ENCODE results near the gene TPCN1.

The TPCN1 gene

DNA sequence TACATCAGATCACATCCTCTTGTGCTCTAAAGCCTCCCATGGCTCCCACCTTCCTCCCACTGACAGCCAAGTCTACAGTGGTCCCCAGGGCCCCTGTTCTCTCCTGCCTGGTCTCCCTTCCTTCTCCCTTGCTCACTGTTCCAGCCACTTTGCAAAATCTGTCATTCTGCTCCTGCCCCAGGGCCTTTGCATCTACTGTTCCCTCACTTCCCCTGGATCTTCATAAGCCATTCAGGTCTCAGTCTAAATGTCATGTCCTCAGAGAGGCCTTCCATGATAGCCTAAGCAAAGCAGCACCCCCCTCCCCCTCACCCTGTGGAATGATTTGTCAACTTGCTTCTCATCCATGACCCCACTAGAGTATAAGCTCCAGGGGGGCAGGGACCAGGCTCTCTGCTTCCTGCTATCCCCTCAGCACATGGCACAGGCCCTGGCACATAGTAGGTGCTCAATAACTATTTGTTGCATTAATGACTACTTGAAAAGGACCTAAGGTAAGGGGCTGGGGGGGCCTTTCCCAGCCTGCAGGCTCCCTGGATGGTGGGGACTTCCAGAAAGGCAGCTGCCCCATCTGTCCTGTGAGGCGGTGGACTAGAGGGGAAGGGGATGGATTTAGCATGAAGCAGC lies 108.6 kb downstream of the TPCN1 start:
- Histone ChIP-seq H3K9ac (ENCODE audit: low read length) (no peak overlapping the region), H2BK12ac (ENCODE audit: low read length in 2 of 2) (no peak overlapping the region), H3K18ac (ENCODE audit: low read depth in 1 of 2, low read length in 2 of 2) (no peak overlapping the region), H3K9me3 (ENCODE audit: control insufficient read depth, low read length) (no peaks in the 10 kb centered on the region), H2AK5ac (ENCODE audit: low read length, severe bottlenecking) (no peak overlapping the region), H2BK120ac (ENCODE audit: low read depth, low read length) (no peak overlapping the region), H3K79me1 (replicated peaks; ENCODE audit: low read length, poor library complexity, severe bottlenecking) (peaks cover 16% of the 10 kb centered on the region), H3K4me1 (ENCODE audit: control insufficient read depth, insufficient read depth, low read depth, low read length) (peaks cover 14% of the 10 kb centered on the region), H4K8ac (ENCODE audit: low read length) (no peak overlapping the region), H2AFZ (ENCODE audit: low read depth, low read length) (no peak overlapping the region), H3K23ac (ENCODE audit: low read length in 2 of 2) (no peak overlapping the region), H3K4me2 (ENCODE audit: low read length, poor library complexity, severe bottlenecking) (no peak overlapping the region), H4K91ac (ENCODE audit: low read length) (no peak overlapping the region), H2BK15ac (ENCODE audit: low read depth, poor library complexity, severe bottlenecking) (no peak overlapping the region), H3K4me3 (ENCODE audit: insufficient read depth in 1 of 2, low read depth in 1 of 2, low read length in 2 of 2) (no peak overlapping the region), H3K4ac (ENCODE audit: low read depth in 1 of 2, low read length in 2 of 2) (no peak overlapping the region), H3K27ac (ENCODE audit: low read length, poor library complexity, severe bottlenecking) (no peak overlapping the region), H3K36me3 (ENCODE audit: control insufficient read depth in 1 of 2, insufficient read depth in 2 of 2, low read depth in 1 of 2, low read length in 2 of 2) (peaks cover 10 to 25% of the 10 kb centered on the region in 2 experiments), H3K27me3 (ENCODE audit: control insufficient read depth in 1 of 2, insufficient read depth in 1 of 2, low read length in 2 of 2) (no peaks in the 10 kb centered on the region), H3K14ac (ENCODE audit: low read length in 2 of 2) (no peak overlapping the region), H2BK5ac (ENCODE audit: low read depth, low read length, poor library complexity, severe bottlenecking) (no peak overlapping the region)
- no peak for DNase-seq
- no CpG with 5 or more reads among the region's 1 CpG for WGBS

- H3K4ac ChIP-seq (ENCODE audit: low read depth in 1 of 2, low read length in 2 of 2): no peak overlapping the region
- H3K4me2 ChIP-seq (ENCODE audit: low read length, poor library complexity, severe bottlenecking): no peak overlapping the region
- H3K23ac ChIP-seq (ENCODE audit: low read length in 2 of 2): no peak overlapping the region
- H2AK5ac ChIP-seq (ENCODE audit: low read length, severe bottlenecking): no peak overlapping the region
- no peak overlapping the region for H4K91ac ChIP-seq (ENCODE audit: low read length)
- H3K9me3 ChIP-seq (ENCODE audit: control insufficient read depth, low read length): no peaks in the 10 kb centered on the region
- H3K14ac ChIP-seq (ENCODE audit: low read length in 2 of 2): no peak overlapping the region
- H3K27me3 ChIP-seq (ENCODE audit: control insufficient read depth in 1 of 2, insufficient read depth in 1 of 2, low read length in 2 of 2): no peaks in the 10 kb centered on the region
- no peak overlapping the region for H2BK5ac ChIP-seq (ENCODE audit: low read depth, low read length, poor library complexity, severe bottlenecking)
- no peak overlapping the region for H2AFZ ChIP-seq (ENCODE audit: low read depth, low read length)
- H2BK15ac ChIP-seq (ENCODE audit: low read depth, poor library complexity, severe bottlenecking): peak overlapping the region; percentile 1
- no peak overlapping the region for H4K8ac ChIP-seq (ENCODE audit: low read length)
- no peak overlapping the region for H2BK120ac ChIP-seq (ENCODE audit: low read depth, low read length)
- H3K4me1 ChIP-seq (ENCODE audit: control insufficient read depth, insufficient read depth, low read depth, low read length): peaks cover 14% of the 10 kb centered on the region
- no peak overlapping the region for H3K27ac ChIP-seq (ENCODE audit: low read length, poor library complexity, severe bottlenecking)
- H2BK12ac ChIP-seq (ENCODE audit: low read length in 2 of 2): no peak overlapping the region
- DNase-seq: no peak
- H3K18ac ChIP-seq (ENCODE audit: low read depth in 1 of 2, low read length in 2 of 2): no peak overlapping the region
- H3K79me1 ChIP-seq (replicated peaks; ENCODE audit: low read length, poor library complexity, severe bottlenecking): peaks cover 16% of the 10 kb centered on the region
- no peak overlapping the region for H3K9ac ChIP-seq (ENCODE audit: low read length)
- no peak overlapping the region for H3K4me3 ChIP-seq (ENCODE audit: insufficient read depth in 1 of 2, low read depth in 1 of 2, low read length in 2 of 2)
- H3K36me3 ChIP-seq (ENCODE audit: control insufficient read depth in 1 of 2, insufficient read depth in 2 of 2, low read depth in 1 of 2, low read length in 2 of 2): peaks cover 10 to 25% of the 10 kb centered on the region in 2 experiments
- WGBS: 86% methylated on average over 2 of the region's 2 CpGs
These were observed 109.2 kb downstream of the TPCN1 start for GRCh38 chr12:113330505-113330904.

DNA sequence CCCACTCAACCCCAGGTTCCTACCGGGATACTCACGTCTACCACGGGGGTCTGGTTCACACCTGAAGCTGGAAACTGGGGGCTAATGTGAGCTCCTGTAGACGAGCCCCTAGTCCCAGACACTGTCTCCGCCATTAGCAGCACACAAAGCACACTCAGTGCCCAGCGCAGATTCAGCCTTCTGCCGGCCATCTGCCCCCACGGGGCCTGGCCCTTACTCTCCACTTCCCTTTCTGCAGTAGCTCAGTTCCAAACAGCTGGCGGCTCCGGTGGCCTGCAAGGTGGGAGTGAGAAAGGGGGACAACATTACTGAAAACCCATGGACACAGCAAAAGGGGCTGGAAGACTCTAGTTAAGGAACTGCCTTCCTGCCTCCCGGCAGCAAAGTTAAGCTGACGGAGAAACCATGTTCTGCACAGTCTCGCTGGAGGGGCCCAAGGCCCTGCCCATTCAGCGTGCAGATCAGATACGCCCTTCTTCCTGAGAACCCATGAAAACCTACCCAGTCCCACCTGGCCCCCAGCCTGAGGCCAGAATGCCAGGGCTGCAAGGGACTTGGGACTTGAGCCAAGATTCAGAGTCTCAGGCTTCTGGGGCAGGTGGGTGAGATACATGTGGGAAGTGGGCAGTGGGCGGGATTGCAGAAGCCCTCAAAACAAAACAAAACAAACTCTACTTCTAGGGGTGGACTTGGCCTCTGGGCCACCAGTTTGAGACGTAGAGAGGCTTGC lies 111.6 kb downstream of the TPCN1 start:
- peaks cover 14% of the 10 kb centered on the region for H3K79me1 ChIP-seq (replicated peaks; ENCODE audit: low read length, poor library complexity, severe bottlenecking)
- no peak overlapping the region for H4K8ac ChIP-seq (ENCODE audit: low read length)
- H4K91ac ChIP-seq (ENCODE audit: low read length): no peak overlapping the region
- H3K4me3 ChIP-seq (ENCODE audit: insufficient read depth in 1 of 2, low read depth in 1 of 2, low read length in 2 of 2): peak overlapping the region in 1 of 2 experiments; percentile 85
- peak overlapping the region; percentile 36 for H3K9ac ChIP-seq (ENCODE audit: low read length)
- H2BK12ac ChIP-seq (ENCODE audit: low read length in 2 of 2): no peak overlapping the region
- H2AK5ac ChIP-seq (ENCODE audit: low read length, severe bottlenecking): no peak overlapping the region
- WGBS: 89% methylated on average over 16 of the region's 17 CpGs
- no peaks in the 10 kb centered on the region for H3K27me3 ChIP-seq (ENCODE audit: control insufficient read depth in 1 of 2, insufficient read depth in 1 of 2, low read length in 2 of 2)
- no peak overlapping the region for H2AFZ ChIP-seq (ENCODE audit: low read depth, low read length)
- no peak overlapping the region for H3K14ac ChIP-seq (ENCODE audit: low read length in 2 of 2)
- no peak overlapping the region for H3K27ac ChIP-seq (ENCODE audit: low read length, poor library complexity, severe bottlenecking)
- peaks cover 14% of the 10 kb centered on the region for H3K4me1 ChIP-seq (ENCODE audit: control insufficient read depth, insufficient read depth, low read depth, low read length)
- no peak for DNase-seq
- H3K4me2 ChIP-seq (ENCODE audit: low read length, poor library complexity, severe bottlenecking): no peak overlapping the region
- H3K36me3 ChIP-seq (ENCODE audit: control insufficient read depth in 1 of 2, insufficient read depth in 2 of 2, low read depth in 1 of 2, low read length in 2 of 2): peaks cover 10 to 25% of the 10 kb centered on the region in 2 experiments
- H2BK120ac ChIP-seq (ENCODE audit: low read depth, low read length): no peak overlapping the region
- no peak overlapping the region for H2BK5ac ChIP-seq (ENCODE audit: low read depth, low read length, poor library complexity, severe bottlenecking)
- peak overlapping the region in 1 of 2 experiments; percentile 50 for H3K18ac ChIP-seq (ENCODE audit: low read depth in 1 of 2, low read length in 2 of 2)
- H3K4ac ChIP-seq (ENCODE audit: low read depth in 1 of 2, low read length in 2 of 2): no peak overlapping the region
- no peak overlapping the region for H2BK15ac ChIP-seq (ENCODE audit: low read depth, poor library complexity, severe bottlenecking)
- H3K23ac ChIP-seq (ENCODE audit: low read length in 2 of 2): no peak overlapping the region
- H3K9me3 ChIP-seq (ENCODE audit: control insufficient read depth, low read length): no peaks in the 10 kb centered on the region

DNA sequence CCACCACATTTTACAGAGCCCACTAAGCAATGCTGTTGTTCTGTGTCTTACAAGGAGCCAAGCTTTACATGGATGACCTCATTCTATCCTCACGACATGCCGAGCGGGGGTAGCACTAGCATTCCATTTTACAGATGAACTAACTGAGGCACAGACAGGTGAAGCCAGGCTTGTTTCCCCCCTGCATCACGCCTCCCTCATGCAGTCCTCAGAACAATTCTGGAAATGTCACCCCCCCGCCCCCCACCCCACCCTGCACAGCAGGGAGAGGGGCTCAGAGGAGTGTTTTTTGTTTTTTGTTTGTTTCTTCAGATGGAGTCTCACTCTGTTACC lies 112.1 kb downstream of the TPCN1 start:
- Histone ChIP-seq H3K4ac (ENCODE audit: low read depth in 1 of 2, low read length in 2 of 2) (no peak overlapping the region), H3K27me3 (ENCODE audit: control insufficient read depth in 1 of 2, insufficient read depth in 1 of 2, low read length in 2 of 2) (no peaks in the 10 kb centered on the region), H3K27ac (ENCODE audit: low read length, poor library complexity, severe bottlenecking) (no peak overlapping the region), H3K9me3 (ENCODE audit: control insufficient read depth, low read length) (no peaks in the 10 kb centered on the region), H2BK12ac (ENCODE audit: low read length in 2 of 2) (no peak overlapping the region), H3K4me3 (ENCODE audit: insufficient read depth in 1 of 2, low read depth in 1 of 2, low read length in 2 of 2) (peak overlapping the region in 1 of 2 experiments; percentile 85), H3K4me2 (ENCODE audit: low read length, poor library complexity, severe bottlenecking) (no peak overlapping the region), H3K36me3 (ENCODE audit: control insufficient read depth in 1 of 2, insufficient read depth in 2 of 2, low read depth in 1 of 2, low read length in 2 of 2) (peaks cover 10 to 25% of the 10 kb centered on the region in 2 experiments), H3K23ac (ENCODE audit: low read length in 2 of 2) (no peak overlapping the region), H2AK5ac (ENCODE audit: low read length, severe bottlenecking) (no peak overlapping the region), H3K14ac (ENCODE audit: low read length in 2 of 2) (no peak overlapping the region), H2BK5ac (ENCODE audit: low read depth, low read length, poor library complexity, severe bottlenecking) (no peak overlapping the region), H2BK15ac (ENCODE audit: low read depth, poor library complexity, severe bottlenecking) (no peak overlapping the region), H4K91ac (ENCODE audit: low read length) (no peak overlapping the region), H2BK120ac (ENCODE audit: low read depth, low read length) (no peak overlapping the region), H2AFZ (ENCODE audit: low read depth, low read length) (no peak overlapping the region), H3K18ac (ENCODE audit: low read depth in 1 of 2, low read length in 2 of 2) (peak overlapping the region in 1 of 2 experiments; percentile 50), H4K8ac (ENCODE audit: low read length) (no peak overlapping the region), H3K4me1 (ENCODE audit: control insufficient read depth, insufficient read depth, low read depth, low read length) (peaks cover 14% of the 10 kb centered on the region), H3K9ac (ENCODE audit: low read length) (peak overlapping the region; percentile 36), H3K79me1 (replicated peaks; ENCODE audit: low read length, poor library complexity, severe bottlenecking) (peaks cover 14% of the 10 kb centered on the region)
- DNase-seq: no peak
- 89% methylated on average over 3 of the region's 5 CpGs for WGBS

All from mesenchymal stem cell (in vitro differentiated cells and primary cell).